Measurements from ENCODE around the gene SCGB1A1.

Gene SCGB1A1

DNA sequence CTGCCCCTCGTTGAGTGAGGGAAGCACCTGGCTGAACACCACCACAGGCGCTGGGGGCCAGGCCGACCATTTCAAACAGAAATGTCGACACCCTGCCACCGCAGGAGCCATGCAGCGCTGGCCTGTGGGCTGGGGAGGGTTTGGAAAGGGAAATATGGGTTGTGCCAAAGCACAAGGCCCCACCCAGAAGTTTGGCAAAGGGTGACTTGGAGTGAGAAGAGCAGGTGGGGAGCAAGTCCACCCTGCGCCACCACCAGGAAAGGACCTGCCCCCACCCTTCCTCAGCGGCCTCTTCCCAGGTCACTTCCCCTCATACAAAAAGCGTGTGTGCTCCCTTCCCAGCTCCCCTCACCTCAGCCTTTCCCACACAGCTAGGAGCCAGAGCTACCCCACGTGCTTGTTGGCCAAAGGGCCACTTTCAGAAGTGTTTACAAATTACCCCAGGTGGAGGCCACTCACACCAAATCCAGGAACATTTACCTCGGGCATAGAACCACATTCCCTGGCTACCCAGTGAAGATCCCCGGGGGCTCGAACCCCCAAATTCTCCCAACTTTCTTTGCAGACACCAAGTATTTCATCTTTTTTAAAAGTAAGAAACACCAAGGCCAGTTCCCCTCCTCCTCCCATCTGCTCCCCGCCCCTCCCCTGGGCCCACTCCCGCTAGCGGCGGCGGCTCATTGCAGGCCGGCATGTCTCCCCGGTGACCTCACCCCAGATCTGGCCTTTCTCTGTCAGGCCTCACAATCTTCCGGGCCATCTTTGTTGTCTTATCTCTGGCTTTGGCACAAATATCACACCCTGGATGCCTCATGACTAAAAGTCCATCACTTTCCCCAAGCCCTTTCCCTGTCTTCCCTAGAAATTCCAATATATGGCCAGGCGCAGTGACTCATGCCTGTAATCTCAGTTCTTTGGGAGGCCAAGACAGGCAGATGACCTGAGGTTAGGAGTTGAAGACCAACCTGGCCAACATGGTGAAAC is 20.5 kb upstream of the SCGB1A1 start:
- DNase-seq, result no peak

DNA sequence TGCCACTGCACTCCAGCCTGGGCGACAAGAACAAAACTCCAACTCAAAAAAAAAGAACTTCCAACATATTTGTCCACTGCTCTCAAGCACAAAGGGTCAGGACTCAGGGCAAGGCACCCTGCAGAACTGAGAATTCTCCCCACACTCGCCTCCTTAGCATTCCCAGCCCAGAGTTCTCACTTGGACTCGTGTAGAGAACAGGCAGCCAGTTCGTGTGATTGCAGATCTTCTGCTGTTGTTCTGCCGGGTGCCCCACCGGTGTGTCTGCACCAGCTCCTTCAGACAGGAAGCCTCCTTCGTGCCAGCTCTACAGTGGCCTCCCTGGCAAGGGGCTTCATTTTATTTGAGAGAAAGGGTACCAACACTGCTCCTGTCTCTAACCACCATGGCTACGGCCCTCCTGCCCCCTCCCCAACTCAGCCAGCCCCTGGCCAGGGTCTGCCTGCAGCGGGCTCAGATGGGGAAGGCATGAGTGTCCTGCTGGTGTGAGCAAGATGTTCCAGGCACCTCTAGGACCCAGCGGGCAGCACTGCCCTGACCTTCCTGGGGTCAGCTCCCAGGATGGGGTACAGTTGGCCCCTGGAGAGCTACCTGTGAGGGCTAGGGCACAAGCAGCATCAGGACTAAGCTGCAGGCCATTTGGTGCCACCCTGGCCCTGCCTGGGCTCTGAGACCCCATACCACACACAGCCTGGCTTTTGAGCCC is 19.5 kb upstream of the SCGB1A1 start:
- peak in 11 of 58 donors; percentile 13 to 50 (median 19) for DNase-seq

DNA sequence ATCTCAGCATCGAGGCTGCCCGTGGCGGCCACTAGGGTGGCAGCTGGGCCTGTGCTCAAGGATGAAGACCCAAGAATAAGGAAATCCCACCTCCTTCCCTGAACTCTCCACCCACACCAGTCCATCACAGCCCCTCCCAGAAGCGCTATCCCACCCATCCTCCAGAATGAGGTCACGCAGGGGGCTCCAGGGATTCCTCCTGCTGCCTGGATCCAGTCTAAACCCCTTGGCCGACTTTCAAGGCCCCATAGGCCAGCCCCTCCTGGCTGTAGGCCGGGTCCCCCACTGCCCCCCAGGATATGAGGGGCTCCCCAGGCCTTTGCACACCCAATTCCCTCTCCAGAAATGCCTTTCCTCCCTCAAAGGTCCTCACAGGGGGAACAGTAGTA is 19.0 kb upstream of the SCGB1A1 start:
- DNase-seq, result no peak

DNA sequence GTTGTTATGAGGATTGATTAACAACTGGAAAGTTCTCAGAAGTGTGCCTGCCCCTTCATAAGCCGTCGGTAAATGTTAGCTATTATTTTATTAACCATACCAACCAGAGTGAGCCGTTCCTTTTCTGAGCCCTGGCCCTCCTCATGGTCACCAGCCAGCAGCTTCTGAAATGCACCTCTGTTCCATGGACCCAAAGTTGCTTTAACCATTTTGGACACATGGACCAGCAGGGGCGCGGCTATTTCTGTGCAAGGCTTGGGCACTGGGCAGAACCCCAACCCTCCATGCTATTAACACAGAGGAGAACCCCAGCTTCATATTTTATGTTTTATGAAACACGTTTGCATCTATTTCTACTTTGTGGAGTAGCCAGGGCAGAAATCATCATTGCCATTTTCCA is 18.6 kb upstream of the SCGB1A1 start:
- peak in 1 of 58 donors; percentile 19 for DNase-seq

DNA sequence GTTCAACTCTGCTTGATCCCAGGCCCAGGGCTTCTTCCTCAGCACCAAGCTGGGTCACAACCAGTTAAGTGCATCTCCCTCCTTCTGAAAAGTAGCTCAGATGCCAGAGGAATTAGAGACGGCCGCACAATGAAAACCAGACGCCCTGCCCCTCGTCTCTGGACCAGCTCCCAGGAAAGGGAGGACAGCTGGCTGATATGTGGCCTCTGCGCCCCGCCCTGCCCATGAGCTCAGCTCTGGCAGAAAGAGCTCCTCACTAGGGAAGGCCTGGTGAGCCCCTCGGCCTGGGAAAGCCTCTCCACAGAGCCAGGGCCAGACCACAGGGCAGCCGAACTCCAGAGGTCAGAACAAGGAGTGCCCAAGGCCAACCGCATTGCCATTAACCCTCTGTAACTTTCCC is 18.1 kb upstream of the SCGB1A1 start:
- DNase-seq, result peak in 51 of 58 donors; percentile 20 to 86 (median 60)

DNA sequence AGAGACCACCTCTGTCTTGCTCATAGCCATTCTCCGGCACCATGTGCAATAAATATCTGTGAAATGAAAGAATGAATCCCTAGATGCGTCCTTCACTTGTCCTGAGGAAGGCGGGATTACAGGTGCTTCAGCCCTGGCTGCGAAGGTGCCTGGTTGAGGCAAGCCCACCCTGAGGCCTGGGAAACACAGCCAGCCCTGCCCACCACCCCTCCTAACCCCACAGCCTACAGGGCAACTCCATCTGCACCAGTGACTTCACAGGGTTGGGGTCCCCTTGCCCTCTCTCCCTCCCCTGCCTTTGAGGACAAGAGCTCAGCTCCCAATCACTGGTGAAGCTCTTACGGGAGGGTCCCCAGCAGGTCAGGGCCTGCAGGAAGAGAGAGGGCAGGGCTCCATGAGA is 17.5 kb upstream of the SCGB1A1 start:
- no peak for DNase-seq

DNA sequence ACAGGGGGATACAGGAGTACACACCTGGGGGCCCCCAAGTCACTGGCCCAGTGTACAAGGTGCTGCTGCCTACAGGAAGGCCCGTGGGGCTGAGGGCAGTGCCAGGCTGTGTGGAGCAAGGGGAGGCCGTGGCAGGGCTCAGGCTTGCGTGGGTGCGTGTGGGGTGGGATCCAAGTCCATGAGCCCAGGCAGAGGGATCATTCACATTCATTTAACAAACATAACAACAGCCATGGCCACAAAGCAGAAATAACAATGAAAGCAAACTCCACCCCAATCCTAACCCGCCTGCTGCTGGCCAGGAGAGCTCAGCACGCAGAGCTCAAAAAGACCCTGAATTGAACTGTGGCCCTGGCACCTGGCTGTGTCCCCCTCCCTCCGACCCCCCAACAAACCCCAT is 17.0 kb upstream of the SCGB1A1 start:
- no peak for DNase-seq

DNA sequence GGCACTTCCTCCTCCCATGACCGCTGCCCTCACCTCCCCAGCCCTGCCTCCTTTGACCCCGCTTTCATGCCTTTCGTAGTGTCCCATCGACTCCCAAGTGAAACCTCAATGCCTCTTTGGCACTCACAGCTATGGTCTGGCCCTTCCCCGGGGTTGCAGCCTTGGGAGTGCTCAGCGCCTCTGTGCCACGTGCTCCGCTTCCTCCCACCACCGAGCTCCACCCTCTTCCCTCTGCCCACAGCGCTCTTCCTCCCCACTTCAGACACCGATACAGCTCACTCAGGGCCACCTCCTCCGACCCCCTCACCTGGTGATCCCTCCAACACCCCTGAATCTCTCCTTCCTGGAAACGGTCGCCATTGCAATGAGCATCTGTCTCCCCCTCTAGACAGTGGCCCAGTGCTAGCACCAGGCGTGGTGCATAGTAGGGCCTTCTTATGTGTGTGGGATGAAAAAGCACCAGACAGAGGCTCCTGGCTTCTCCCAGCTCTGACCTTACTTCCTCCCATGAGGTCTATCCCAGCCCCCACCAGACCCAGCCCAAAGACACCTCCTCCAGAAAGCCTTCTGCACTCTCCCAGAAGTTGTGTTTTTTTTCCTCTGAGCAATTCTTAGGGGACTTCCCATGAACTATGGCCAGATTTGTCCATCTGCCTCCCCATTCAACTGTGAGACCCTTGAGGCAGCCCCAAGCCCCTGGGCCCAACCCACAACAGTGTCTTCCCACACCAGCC is 16.4 kb upstream of the SCGB1A1 start:
- DNase-seq, result peak in 1 of 58 donors; percentile 15

DNA sequence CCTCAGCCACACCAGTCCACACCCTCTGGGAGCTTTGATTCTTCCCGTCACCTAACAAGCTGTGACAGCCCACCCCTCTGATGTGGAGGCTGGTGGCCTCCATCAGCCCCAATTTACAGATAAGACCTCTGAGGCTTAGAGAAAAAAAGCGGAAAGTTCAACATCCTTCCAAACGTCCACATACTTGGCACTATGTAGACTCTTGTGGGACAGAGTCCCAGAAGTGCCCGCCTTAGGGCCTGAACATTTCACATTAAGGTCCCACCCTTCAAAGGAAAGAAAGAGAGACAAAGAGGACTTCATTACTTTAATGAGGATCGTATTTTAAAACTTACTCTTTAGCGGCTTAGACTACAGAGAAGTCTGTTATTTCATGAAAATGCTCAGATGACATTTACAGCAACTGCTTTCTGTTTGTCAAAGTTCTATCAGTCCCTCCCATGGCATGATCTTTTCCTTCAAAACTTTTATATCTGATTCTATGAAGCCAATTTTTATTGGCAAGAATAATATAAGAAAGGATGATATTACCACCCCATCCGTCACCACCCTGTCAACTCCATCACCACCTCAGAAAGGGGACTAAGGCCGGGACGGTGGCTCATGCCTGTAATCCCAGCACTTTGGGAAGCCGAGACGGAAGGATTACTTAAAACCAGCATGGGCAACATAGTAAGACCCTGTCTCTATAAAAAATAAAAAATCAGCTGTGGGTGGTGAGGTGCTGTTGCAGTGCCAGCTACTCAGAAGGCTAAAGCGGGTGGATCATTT is 15.7 kb upstream of the SCGB1A1 start:
- DNase-seq, result no peak

DNA sequence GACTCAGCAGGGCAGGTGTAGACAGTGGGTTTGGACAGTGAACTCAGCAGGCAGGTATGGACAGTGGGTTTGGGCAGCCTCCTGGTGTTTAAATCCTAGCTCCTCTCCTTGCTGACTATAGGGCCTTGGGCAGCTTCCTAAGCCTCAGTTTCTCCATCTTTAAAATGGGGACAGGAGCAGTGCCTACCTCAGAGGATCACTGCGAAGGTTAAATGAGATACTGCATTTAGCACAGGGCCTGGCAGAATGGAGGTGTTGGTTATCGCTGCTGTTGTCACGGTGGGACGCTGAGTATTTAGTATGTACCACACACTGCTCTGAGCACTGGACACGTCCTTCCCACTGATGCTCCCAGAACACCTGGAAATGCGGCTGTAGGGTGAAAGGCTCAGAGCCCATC is 14.4 kb upstream of the SCGB1A1 start:
- DNase-seq, result no peak

DNA sequence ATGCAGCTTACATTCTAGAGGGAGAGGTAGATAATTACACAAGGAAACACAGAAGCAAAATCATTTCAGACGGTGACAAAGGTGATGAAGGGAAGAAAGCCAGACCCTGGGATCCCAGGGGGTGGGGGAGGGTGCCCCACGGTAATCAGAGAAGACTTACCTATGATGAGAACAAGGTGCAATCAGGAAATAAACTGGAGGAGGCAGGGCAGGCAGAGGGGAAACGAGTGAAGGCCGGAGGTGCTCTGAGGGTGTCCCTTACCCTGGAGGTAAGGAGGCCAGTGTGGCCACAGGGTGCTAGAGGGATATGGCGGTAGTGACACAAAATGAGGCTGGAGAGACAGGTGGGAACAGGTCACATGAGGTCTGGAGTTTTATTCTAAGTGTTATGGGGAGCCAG is 13.9 kb upstream of the SCGB1A1 start:
- no peak for DNase-seq

DNA sequence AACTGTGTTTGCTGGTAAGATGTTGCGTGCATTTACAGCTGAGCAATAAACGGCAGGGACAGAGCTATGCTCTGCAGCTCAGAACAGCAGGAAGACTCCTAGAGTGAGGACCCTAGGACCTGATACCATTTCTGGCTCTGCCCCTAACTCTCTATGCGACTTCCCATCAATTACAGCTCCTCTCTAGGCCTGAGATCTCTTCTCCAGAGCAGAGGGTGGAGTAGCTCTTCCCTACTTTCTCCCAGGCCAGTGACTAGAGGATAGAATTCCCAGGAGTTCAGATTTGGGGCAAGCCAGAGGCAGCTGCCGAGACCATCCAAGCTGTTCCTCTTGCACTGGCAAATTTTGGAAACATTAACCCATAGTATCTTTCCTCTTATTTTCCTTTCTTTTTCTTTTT is 12.8 kb upstream of the SCGB1A1 start:
- no peak for DNase-seq

DNA sequence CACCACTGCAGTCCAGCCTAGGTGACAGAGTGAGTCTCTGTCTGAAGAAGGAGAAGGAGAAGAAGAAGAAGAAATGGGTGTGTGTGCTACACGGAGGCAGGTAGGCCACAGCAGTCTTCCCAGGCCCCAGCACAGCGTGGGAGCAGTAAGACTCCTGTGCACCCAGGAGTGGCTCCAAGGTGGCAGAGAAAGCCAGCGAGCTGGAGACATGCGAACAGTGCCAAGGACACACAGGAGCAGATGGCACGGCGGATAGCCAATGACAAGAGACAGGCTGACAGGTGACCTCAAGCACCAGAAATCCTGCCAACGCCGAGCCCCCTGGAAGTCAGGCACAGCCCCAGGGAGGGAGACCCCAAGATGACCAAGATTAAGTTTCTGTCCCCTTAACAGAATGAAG is 9.0 kb upstream of the SCGB1A1 start:
- DNase-seq, result no peak

DNA sequence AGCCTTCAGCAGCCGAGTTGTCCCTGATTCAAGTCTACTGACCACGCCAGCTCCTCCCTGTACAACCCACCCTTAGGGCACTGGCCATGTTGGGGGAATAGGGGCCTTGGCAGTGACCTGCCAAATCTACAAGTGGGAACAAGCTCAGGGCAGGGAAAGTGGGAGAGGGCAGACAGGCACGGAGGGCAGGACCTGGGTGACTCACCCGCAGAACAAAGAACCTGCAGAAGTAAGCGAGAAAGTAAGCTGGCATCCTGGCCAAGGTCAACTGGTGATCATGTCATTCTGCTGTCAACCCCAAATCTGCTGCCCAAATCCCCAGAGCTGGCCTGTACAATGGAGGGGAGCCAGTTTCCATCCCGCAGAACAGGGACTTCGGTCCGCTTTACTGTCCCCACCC is 7.9 kb upstream of the SCGB1A1 start:
- no peak for DNase-seq

DNA sequence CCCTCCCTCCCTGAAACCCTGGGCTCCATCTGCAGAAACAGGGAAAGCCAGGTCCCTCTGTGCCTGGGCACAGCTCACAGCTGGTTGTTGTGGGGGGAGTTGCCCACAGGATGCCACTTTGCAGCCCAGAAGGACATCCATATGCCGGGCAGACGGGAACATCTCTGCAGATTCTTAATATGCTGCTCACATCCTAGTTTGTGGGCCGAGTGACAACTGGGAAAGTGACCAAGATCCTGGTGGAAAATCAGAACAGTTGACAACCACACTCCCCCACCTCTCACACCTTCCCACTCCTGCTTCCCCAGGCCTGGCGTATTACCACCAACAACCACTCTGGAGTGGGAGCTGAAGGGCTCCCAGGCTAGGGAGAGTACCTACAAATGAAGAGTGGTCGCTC is 7.3 kb upstream of the SCGB1A1 start:
- peak in 42 of 58 donors; percentile 9 to 80 (median 36) for DNase-seq

DNA sequence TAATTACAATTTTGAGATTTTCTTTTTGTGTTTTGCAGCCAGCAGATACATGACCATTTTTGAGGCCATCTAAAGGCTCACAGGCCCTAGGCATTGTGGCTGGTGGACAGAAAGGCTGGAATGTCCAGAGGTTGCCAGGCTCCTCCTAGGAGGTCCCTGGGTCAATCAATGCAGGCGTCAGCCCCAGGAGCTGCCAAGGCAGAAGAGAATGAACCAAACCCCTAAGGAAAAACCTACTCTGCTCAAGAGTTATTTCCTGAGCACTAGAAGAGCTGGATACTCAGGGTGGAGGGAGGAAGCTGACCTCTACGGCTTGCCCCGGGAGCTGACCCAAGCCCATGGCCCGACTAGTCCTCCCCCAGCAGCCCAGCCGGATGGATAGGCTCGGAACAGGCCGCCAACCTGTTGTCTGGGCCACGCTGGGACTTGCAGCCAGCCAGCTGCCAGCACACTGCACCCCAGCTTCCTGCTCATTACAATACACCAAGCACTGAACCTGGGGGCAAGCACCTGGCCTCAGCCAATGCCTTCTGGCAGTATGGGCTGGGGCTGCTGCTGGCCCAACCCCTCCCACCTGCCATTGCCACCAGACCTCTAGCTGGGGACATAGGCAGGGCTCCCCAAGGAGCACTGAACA is 5.7 kb upstream of the SCGB1A1 start:
- no peak for DNase-seq

DNA sequence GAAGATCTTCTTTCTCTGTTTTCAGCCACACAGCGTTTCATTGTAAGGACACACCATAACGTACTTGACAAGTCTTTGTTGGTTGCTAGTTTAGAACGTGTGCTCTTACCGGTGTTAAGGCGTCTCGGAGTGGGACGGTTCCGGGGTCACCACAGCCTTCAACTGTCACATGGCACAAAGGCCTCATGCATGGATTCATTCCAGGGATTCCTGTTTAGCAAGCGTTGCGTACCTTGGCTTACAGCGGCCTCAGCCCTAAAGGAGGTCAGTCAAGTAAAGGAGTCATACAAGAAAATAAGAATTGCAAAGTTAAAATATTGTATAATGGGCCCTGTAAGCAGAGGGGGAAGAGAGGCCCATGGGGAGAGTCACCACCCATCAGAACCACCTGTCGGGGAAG is 2.2 kb upstream of the SCGB1A1 start:
- no peak for DNase-seq

DNA sequence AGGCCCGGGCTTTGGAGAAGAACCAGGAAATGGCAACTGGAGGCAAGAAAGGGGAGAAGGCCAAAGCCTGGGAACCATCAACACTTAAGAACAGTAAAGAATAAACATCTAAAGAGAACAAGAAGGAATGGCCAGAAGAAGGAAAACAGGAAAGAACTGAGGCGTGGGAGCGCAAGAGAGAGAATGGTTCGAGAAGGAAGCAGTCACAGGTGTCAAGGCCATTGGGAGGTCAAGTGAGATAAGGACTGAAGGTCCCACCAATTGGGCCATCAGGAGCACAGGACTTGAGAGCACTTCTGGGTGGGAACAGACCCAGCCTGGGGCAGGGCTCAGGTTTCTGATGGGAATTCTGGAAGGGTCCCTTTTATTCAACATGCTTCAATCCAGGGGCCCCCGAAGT is 697 bp upstream of the SCGB1A1 start:
- no peak for DNase-seq

DNA sequence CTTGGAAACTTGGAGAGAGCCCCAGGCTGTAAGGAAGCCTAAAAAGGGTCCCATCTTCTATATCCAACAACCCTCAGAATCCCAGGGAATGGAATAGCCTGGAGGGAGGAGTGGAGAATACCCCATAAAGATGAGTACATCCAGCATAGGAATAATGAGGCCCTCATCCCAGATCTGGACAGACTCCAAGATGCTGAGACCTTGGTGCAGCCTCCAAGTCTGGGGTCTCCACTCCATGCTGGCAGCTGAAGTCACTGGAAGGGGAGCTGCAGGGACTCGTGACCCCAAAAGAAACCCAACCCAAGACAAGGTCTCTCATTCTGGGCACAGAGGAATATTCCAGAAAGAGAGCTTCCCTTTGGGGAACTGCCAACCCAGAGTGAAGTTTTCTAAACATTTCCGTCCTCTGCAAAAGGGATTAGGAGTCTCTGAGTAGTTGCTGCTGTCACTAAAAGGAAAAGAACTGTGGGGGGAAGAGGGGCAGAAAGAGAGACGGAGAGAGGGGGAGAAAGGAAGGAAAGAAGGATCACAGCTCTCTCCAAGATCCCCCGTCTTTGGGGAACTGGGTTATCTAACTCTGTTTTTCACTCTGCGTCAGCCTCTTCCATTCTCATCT is 589 bp downstream of the SCGB1A1 start:
- no peak for DNase-seq

DNA sequence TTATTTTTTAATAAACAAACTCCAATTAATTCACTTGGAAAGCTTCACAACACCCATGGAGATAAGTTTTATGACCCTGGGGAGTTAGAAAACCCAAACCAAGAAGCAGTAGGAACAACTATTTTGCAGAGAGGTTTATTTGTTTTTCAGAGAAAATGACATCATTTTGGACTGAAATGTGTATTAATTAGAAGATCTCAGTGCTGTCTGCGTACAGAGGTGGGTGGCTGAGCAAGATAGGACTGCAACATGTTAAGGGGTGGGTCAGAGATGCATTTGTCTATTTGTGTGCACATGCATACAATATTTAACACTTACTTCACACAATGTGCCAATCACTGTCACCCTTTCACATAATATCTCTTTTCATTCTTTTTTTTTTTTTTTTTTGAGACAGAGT is 1.1 kb downstream of the SCGB1A1 start:
- no peak for DNase-seq

All from anterior cingulate cortex (tissue), 58 donors.